CD14-positive monocyte (primary cell): ENCODE measurements around the gene CPNE2. TPM values are rescaled to one million over a fixed set of nuclear protein-coding genes. Genes with fewer than 3 reads are reported as not detected.

ENCODE experiments used
- DNase-seq, 3 donors: peaks; one replicate each; pipeline ENCODE4 v3.0.0-alpha.2; 2011 to 2022
- H2AFZ ChIP-seq: 2 replicates; pipeline ENCODE4 v1.6.0; 2012; ENCODE audit warnings: mild to moderate bottlenecking, low read depth, low read length, inconsistent platforms; ENCODE audit not compliant: insufficient read depth, poor library complexity, severe bottlenecking
- H3K27ac ChIP-seq, 2 donors: 1 replicate in 1 of 2; 2 replicates in 1 of 2; pipeline ENCODE4 v1.5.1; 2012 to 2013; ENCODE audit warnings: low read length in 2 of 2, control low read depth in 1 of 2, inconsistent platforms in 1 of 2, low read depth in 1 of 2, mild to moderate bottlenecking in 1 of 2
- H3K27me3 ChIP-seq, 2 donors: one replicate each; pipeline versions ENCODE4 v1.6.0 to v1.6.1; 2011 to 2013; ENCODE audit warnings: low read length in 2 of 2; ENCODE audit not compliant: control insufficient read depth in 2 of 2, insufficient read depth in 2 of 2
- H3K36me3 ChIP-seq, 2 donors: replicated peaks in 1 of 2; 1 replicate in 1 of 2; 2 replicates in 1 of 2; pipeline versions ENCODE4 v1.5.1 to v1.6.1; 2012 to 2013; ENCODE audit warnings: low read length in 2 of 2, control low read depth in 1 of 2, inconsistent platforms in 1 of 2, mild to moderate bottlenecking in 1 of 2; ENCODE audit not compliant: insufficient read depth in 2 of 2, control insufficient read depth in 1 of 2
- H3K4me1 ChIP-seq, 2 donors: 1 replicate in 1 of 2; 2 replicates in 1 of 2; pipeline versions ENCODE4 v1.5.1 to v1.6.1; 2012 to 2013; ENCODE audit warnings: low read length in 2 of 2, control low read depth in 1 of 2, inconsistent platforms in 1 of 2, mild to moderate bottlenecking in 1 of 2, moderate library complexity in 1 of 2; ENCODE audit not compliant: insufficient read depth in 2 of 2, control insufficient read depth in 1 of 2
- H3K4me2 ChIP-seq: replicated peaks from 2 replicates; pipeline ENCODE3; 2012; ENCODE audit warnings: low read length, moderate library complexity, mild to moderate bottlenecking; ENCODE audit not compliant: poor library complexity, severe bottlenecking; ENCODE audit errors: extremely low read depth
- H3K4me3 ChIP-seq, 3 experiments: fragments of 200-600 bp in 1 of 3; sonication (generic) in 1 of 3; replicated peaks in 1 of 3; 1 replicate in 2 of 3; 2 replicates in 1 of 3; pipeline ENCODE4 v1.5.1; 2011 to 2013; ENCODE audit warnings: low read length in 3 of 3, mild to moderate bottlenecking in 3 of 3, control low read depth in 2 of 3, low read depth in 2 of 3, inconsistent platforms in 1 of 3, moderate library complexity in 1 of 3
- H3K79me2 ChIP-seq: 2 replicates; pipeline ENCODE4 v1.6.0; 2012; ENCODE audit warnings: mild to moderate bottlenecking, control low read depth, inconsistent platforms, low read length, moderate library complexity; ENCODE audit not compliant: insufficient read depth
- H3K9ac ChIP-seq: 2 replicates; pipeline ENCODE4 v1.6.0; 2017; ENCODE audit warnings: low read length, mild to moderate bottlenecking; ENCODE audit not compliant: insufficient read depth, poor library complexity, severe bottlenecking
- H3K9me3 ChIP-seq, 2 donors: replicated peaks in 1 of 2; 1 replicate in 1 of 2; 2 replicates in 1 of 2; pipeline versions ENCODE4 v1.5.1 to v1.6.1; 2012 to 2013; ENCODE audit warnings: low read length in 2 of 2, control low read depth in 1 of 2; ENCODE audit not compliant: control insufficient read depth in 1 of 2, insufficient read depth in 1 of 2
- H4K20me1 ChIP-seq: 2 replicates; pipeline ENCODE4 v1.6.0; 2012; ENCODE audit warnings: mild to moderate bottlenecking, low read length, control low read depth, moderate library complexity; ENCODE audit not compliant: insufficient read depth
- H3K27ac Mint-ChIP-seq, 7 donors: one replicate each; pipeline ENCODE4 v1.8.0; 2020; ENCODE audit warnings: mild to moderate bottlenecking in 7 of 7, mixed read lengths in 7 of 7, moderate library complexity in 6 of 7, inconsistent platforms in 2 of 7
- H3K27me3 Mint-ChIP-seq, 3 donors: one replicate each; pipeline ENCODE4 v1.8.0; 2021 to 2022; ENCODE audit warnings: low read depth in 3 of 3, mild to moderate bottlenecking in 3 of 3, mixed read lengths in 3 of 3, moderate library complexity in 3 of 3, inconsistent platforms in 1 of 3
- H3K36me3 Mint-ChIP-seq, 2 donors: one replicate each; pipeline ENCODE4 v1.8.0; 2020; ENCODE audit warnings: mixed read lengths in 2 of 2, inconsistent platforms in 1 of 2, mild to moderate bottlenecking in 1 of 2
- H3K4me1 Mint-ChIP-seq: one replicate; pipeline ENCODE4 v1.8.0; 2020; ENCODE audit warnings: mild to moderate bottlenecking, mixed read lengths
- H3K4me3 Mint-ChIP-seq, 2 donors: one replicate each; pipeline ENCODE4 v1.8.0; 2020; ENCODE audit warnings: mild to moderate bottlenecking in 2 of 2, mixed read lengths in 2 of 2, moderate library complexity in 1 of 2
- H3K9me3 Mint-ChIP-seq, 7 donors: one replicate each; pipeline ENCODE4 v1.8.0; 2020 to 2022; ENCODE audit warnings: mixed read lengths in 7 of 7, mild to moderate bottlenecking in 6 of 7, moderate library complexity in 6 of 7, inconsistent platforms in 2 of 7
- WGBS: methylation state at CpG from one replicate; pipeline ENCODE4 v1.1.5; 2013; ENCODE audit warnings: missing lambda C conversion rate; ENCODE audit not compliant: insufficient coverage; 5-methylcytosine and 5-hydroxymethylcytosine counted together
- intact Hi-C, 2 donors: fragments of 100-400 bp; cut with micrococcal nuclease; formaldehyde crosslinking; loops; one replicate each; pipeline versions ENCODE4 v1.15.0 to v1.15.1; 2023
- polyA plus RNA-seq, 3 donors: library from polyadenylated mRNA; depleted of rRNA in 1 of 3; unstranded in 2 of 3; stranded (reverse) in 1 of 3; fragments of 300-500 nt in 2 of 3; fragments of >200 nt in 1 of 3; fragmentation: Illumina TruSeq in 2 of 3; gene quantifications; 1 replicate in 2 of 3; 2 replicates in 1 of 3; pipeline ENCODE4 v1.2.3, GENCODE V29; 2012 to 2021
- TF ChIP-seq, protein P1 (sequence below): fragments of 200-600 bp; IDR thresholded peaks from one replicate; pipeline ENCODE4 v1.8.0; 2022; ENCODE audit warnings: antibody characterized with exemption, mild to moderate bottlenecking

CPNE2 gene
- polyA plus RNA-seq, 3 donors, result 18.3 to 68.8 (median 23.9) TPM

DNA sequence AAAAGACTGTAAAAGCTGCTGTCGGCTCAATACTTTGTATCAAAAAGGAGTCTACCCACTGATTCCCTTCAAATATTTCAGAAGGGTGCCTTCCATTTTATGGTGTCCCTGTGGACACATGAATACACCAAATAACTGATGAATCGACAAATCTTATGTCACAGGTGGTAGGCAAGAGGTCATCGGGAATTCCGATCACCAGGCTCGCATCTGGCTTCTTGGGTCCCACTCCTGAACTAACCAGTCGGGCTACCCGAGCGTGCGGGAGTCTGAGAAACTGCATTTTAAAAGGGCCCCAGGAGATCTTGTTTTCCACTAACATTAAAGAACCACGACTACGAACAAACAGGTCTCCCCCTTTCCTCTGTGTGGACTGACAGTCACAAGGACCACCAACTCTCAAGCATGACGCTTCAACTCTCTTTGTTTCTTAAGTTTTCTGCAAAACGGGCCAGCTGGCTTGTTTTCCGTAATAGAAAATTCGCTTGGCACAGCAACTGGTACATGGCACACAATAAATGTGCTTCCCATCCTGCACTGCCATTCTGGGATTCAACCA, 92.6 kb downstream of the CPNE2 start:
- Histone ChIP-seq H3K4me2 (peak overlapping the region; percentile 95), H3K4me3 (peak overlapping the region; percentile 74 to 99 (median 92)), H3K79me2 (peaks cover 97% of the 10 kb centered on the region), H4K20me1 (peaks cover 29% of the 10 kb centered on the region), H3K27ac (peak overlapping the region; percentile 80 to 93), H3K9ac (peak overlapping the region; percentile 97), H3K27me3 (no peaks in the 10 kb centered on the region), H2AFZ (peak overlapping the region; percentile 93), H3K4me1 (peaks cover 24 to 30% of the 10 kb centered on the region in 2 donors), H3K36me3 (peaks cover 0 to 14% of the 10 kb centered on the region in 2 donors), H3K9me3 (no peaks in the 10 kb centered on the region)
- TF ChIP-seq, protein P1, sequence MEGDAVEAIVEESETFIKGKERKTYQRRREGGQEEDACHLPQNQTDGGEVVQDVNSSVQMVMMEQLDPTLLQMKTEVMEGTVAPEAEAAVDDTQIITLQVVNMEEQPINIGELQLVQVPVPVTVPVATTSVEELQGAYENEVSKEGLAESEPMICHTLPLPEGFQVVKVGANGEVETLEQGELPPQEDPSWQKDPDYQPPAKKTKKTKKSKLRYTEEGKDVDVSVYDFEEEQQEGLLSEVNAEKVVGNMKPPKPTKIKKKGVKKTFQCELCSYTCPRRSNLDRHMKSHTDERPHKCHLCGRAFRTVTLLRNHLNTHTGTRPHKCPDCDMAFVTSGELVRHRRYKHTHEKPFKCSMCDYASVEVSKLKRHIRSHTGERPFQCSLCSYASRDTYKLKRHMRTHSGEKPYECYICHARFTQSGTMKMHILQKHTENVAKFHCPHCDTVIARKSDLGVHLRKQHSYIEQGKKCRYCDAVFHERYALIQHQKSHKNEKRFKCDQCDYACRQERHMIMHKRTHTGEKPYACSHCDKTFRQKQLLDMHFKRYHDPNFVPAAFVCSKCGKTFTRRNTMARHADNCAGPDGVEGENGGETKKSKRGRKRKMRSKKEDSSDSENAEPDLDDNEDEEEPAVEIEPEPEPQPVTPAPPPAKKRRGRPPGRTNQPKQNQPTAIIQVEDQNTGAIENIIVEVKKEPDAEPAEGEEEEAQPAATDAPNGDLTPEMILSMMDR, result no peak
- DNase-seq, result peak in 1 of 3 donors; percentile 14
- 37% methylated on average over 15 of the region's 15 CpGs for WGBS
- Mint-ChIP-seq H3K4me1 (peaks cover 40% of the 10 kb centered on the region), H3K4me3 (peak overlapping the region; percentile 97 to 100), H3K27me3 (no peaks in the 10 kb centered on the region), H3K36me3 (peaks cover 4 to 14% of the 10 kb centered on the region in 2 donors), H3K27ac (peak overlapping the region; percentile 92 to 98 (median 96)), H3K9me3 (no peaks in the 10 kb centered on the region)
- intact Hi-C loops, result loop anchor here (5.0 to 10.0 kb wide), 6 partner anchors 60 to 580 kb away; partner anchors contain the start of genes ARL2BP (in 2 of the 2), CIAPIN1 (in 1 of the 2), COQ9 (in 1 of the 2) and CPNE2 (in 1 of the 2)

DNA sequence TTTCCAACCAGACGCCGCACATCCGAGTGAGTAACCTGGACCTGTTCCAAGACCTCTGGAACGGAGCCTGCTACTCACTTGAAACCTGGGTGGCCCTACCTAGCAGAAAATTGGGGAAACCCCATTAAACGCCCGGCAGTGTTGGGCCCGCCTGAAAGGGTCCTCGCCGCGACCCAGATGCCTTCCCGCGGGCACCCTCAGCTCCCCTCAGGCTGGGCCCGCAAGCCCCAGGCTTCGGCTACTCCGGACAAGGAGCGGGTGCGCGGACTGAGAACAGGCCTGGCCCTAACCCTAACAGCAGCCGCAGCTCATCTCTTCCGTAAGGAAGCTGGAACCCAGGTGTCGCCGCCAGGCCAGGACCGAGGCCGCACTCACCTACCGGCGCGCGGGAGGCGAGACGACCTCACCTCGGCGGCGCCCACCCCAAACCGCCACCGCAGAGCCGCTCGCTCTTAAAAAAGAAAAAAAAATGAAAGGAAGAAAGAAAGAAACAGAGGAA, 93.1 kb downstream of the CPNE2 start:
- Histone ChIP-seq H3K9ac (peak overlapping the region; percentile 97), H3K4me2 (peak overlapping the region; percentile 95), H3K79me2 (peaks cover 98% of the 10 kb centered on the region), H3K27ac (peak overlapping the region; percentile 80 to 93), H2AFZ (peak overlapping the region; percentile 93), H4K20me1 (peaks cover 30% of the 10 kb centered on the region), H3K4me1 (peaks cover 28 to 30% of the 10 kb centered on the region in 2 donors), H3K4me3 (peak overlapping the region; percentile 74 to 99 (median 92)), H3K9me3 (no peaks in the 10 kb centered on the region), H3K27me3 (no peaks in the 10 kb centered on the region), H3K36me3 (peaks cover 0 to 10% of the 10 kb centered on the region in 2 donors)
- Mint-ChIP-seq H3K9me3 (no peaks in the 10 kb centered on the region), H3K27ac (peak overlapping the region; percentile 92 to 98 (median 96)), H3K4me1 (peaks cover 43% of the 10 kb centered on the region), H3K36me3 (peaks cover 4 to 14% of the 10 kb centered on the region in 2 donors), H3K27me3 (no peaks in the 10 kb centered on the region), H3K4me3 (peak overlapping the region; percentile 97 to 100)
- peak; percentile 22 to 42 (median 30) for DNase-seq
- TF ChIP-seq, protein P1, result no peak
- 0% methylated on average over 26 of the region's 37 CpGs for WGBS
- intact Hi-C loops, result loop anchor here (5.0 to 10.0 kb wide), 5 partner anchors 59 to 581 kb away; partner anchors contain the start of genes ARL2BP (in 2 of the 2), CIAPIN1 (in 1 of the 2), COQ9 (in 1 of the 2) and HERPUD1 (in 1 of the 2)
